ENCODE measurements around the gene CXCR5. TPM values are rescaled to one million over a fixed set of nuclear protein-coding genes. Genes with fewer than 3 reads are reported as not detected.
A peak's percentile ranks its signal among the peaks of the same experiment; 100 is the strongest.

The CXCR5 gene
- total RNA-seq, 4 donors from 2014 or later = 0.17 TPM; not detected in 3

GRCh38 chr11:118895093-118896039, 11.7 kb downstream of the CXCR5 start:
- intact Hi-C loops (cut with DNase I) = loop anchor here (5.0 kb wide), 1 partner anchor 37 kb away; no protein-coding TSS in a partner anchor
- Histone ChIP-seq H3K4me1 (peaks cover 0 to 66% (median 52%) of the 10 kb centered on the region in 4 donors), H3K9me3 (no peaks in the 10 kb centered on the region), H3K4me3 (no peak overlapping the region), H3K27ac (replicated peaks in 1 of 4) (peak overlapping the region in 2 of 4 donors; percentile 18 to 25), H3K36me3 (peaks cover 13 to 48% (median 39%) of the 10 kb centered on the region in 4 donors), H3K27me3 (peaks cover 0 to 3% (median 0%) of the 10 kb centered on the region in 4 donors)
- no peak for DNase-seq (ENCODE audit: extremely low spot score)
- no peak for TF ChIP-seq POLR2A (IDR thresholded peaks at IDR 0.05; ENCODE audit: low read depth)
- TF ChIP-seq EP300 (IDR thresholded peaks at IDR 0.05) = no peak
- no peak for TF ChIP-seq CTCF (IDR thresholded peaks at IDR 0.05)
- TF ChIP-seq POLR2AphosphoS5 (IDR thresholded peaks at IDR 0.05) = no peak
- WGBS = 65% methylated on average over 19 of the region's 26 CpGs

GRCh38 chr11:118896472-118896913, 12.8 kb downstream of the CXCR5 start:
- Histone ChIP-seq H3K27ac (replicated peaks in 1 of 4) (peak overlapping the region in 1 of 4 donors; percentile 20), H3K4me1 (peaks cover 0 to 61% (median 51%) of the 10 kb centered on the region in 4 donors)
- WGBS = 56% methylated on average over 9 of the region's 10 CpGs

GRCh38 chr11:118896921-118897591, 13.4 kb downstream of the CXCR5 start:
- H3K4me3 ChIP-seq = no peak overlapping the region
- peaks cover 0 to 3% (median 0%) of the 10 kb centered on the region in 4 donors for H3K27me3 ChIP-seq
- no peak for TF ChIP-seq EP300 (IDR thresholded peaks at IDR 0.05)
- TF ChIP-seq POLR2A (IDR thresholded peaks at IDR 0.05; ENCODE audit: low read depth) = no peak
- no peak for TF ChIP-seq POLR2AphosphoS5 (IDR thresholded peaks at IDR 0.05)
- no peak for TF ChIP-seq CTCF (IDR thresholded peaks at IDR 0.05)
- peaks cover 0 to 61% (median 50%) of the 10 kb centered on the region in 4 donors for H3K4me1 ChIP-seq
- WGBS = 48% methylated on average over 8 of the region's 12 CpGs
- intact Hi-C loops (cut with DNase I) = loop anchor here (5.0 kb wide), 1 partner anchor 35 kb away; no protein-coding TSS in a partner anchor
- peak overlapping the region in 1 of 4 donors; percentile 20 for H3K27ac ChIP-seq (replicated peaks in 1 of 4)
- peaks cover 30 to 64% (median 56%) of the 10 kb centered on the region in 4 donors for H3K36me3 ChIP-seq
- no peak for DNase-seq (ENCODE audit: extremely low spot score)
- no peaks in the 10 kb centered on the region for H3K9me3 ChIP-seq

More at GRCh38 chr11:118896472-118896913, 12.8 kb downstream of the CXCR5 start:
- DNase-seq (ENCODE audit: extremely low spot score) = no peak
- intact Hi-C loops (cut with DNase I) = loop anchor here (5.0 kb wide), 1 partner anchor 36 kb away; no protein-coding TSS in a partner anchor
- Histone ChIP-seq H3K27me3 (peaks cover 0 to 3% (median 0%) of the 10 kb centered on the region in 4 donors), H3K4me3 (no peak overlapping the region), H3K36me3 (peaks cover 25 to 59% (median 50%) of the 10 kb centered on the region in 4 donors), H3K9me3 (no peaks in the 10 kb centered on the region)
- no peak for TF ChIP-seq POLR2A (IDR thresholded peaks at IDR 0.05; ENCODE audit: low read depth)
- no peak for TF ChIP-seq CTCF (IDR thresholded peaks at IDR 0.05)
- TF ChIP-seq EP300 (IDR thresholded peaks at IDR 0.05) = no peak
- TF ChIP-seq POLR2AphosphoS5 (IDR thresholded peaks at IDR 0.05) = no peak

- Histone ChIP-seq H3K4me1 (peaks cover 0 to 60% (median 43%) of the 10 kb centered on the region in 4 donors), H3K9me3 (no peaks in the 10 kb centered on the region), H3K4me3 (no peak overlapping the region), H3K27me3 (peaks cover 0 to 3% (median 0%) of the 10 kb centered on the region in 4 donors), H3K36me3 (peaks cover 37 to 72% (median 63%) of the 10 kb centered on the region in 4 donors), H3K27ac (replicated peaks in 1 of 4) (peak overlapping the region in 2 of 4 donors; percentile 10 to 27)
- DNase-seq (ENCODE audit: extremely low spot score) = no peak
- TF ChIP-seq EP300 (IDR thresholded peaks at IDR 0.05) = no peak
- TF ChIP-seq POLR2A (IDR thresholded peaks at IDR 0.05; ENCODE audit: low read depth) = no peak
- no peak for TF ChIP-seq POLR2AphosphoS5 (IDR thresholded peaks at IDR 0.05)
- TF ChIP-seq CTCF (IDR thresholded peaks at IDR 0.05) = no peak
- intact Hi-C loops (cut with DNase I) = loop anchor here (5.0 kb wide), 1 partner anchor 34 kb away; no protein-coding TSS in a partner anchor
- WGBS = 64% methylated on average over 13 of the region's 13 CpGs
Measured at GRCh38 chr11:118897721-118898310, 14.1 kb downstream of the CXCR5 start.

Measured in esophagus muscularis mucosa (tissue), 4 donors.